ENCODE data around the gene DENND1B. TPM values are rescaled to one million over a fixed set of nuclear protein-coding genes. Genes with fewer than 3 reads are reported as not detected.

The DENND1B gene
- total and polyA plus RNA-seq, 2 of the 8 experiments (the other 6 are each of a cell fraction or from before 2014, with no cell fraction given) = 0.74 to 3.3 TPM

DNA sequence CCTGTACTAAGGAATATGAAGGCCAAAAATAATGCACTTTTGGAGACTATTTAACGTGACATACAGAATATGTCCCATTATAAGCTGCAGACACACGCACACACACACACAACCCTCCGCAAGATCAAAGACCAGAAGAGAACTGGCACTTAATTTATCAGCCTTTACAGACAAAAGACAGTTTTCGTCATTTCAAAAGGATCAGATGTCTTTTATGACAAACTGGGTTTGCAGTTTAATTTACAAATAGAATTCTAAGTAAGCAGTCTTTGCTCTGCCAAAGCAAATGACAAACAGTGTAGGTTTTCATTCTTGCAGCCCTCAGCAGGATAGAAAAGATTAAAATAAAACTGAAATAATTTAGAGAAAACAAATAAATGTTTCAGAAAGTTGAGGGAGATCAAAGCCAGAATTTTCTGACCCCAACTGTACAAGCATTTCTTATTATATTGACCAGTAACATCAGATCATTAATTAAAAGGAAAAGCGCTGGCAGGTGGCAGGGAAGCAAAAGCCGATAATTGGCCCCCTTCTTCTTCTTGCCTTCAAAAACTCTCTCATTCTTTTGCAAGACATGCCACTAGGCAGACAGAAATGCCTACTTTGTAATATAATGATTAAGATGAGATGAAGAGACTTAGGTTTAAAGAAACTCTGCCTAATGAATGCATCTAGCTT is 169.0 kb downstream of the DENND1B start:
- no peak overlapping the region for H2BK120ac ChIP-seq (replicated peaks; ENCODE audit: low read depth, low read length)
- H2AK5ac ChIP-seq (ENCODE audit: low read depth, low read length) = no peak overlapping the region
- H3K4me1 ChIP-seq (replicated peaks in 1 of 4; ENCODE audit: control insufficient read depth in 3 of 4, insufficient read depth in 4 of 4, low read length in 3 of 4) = no peaks in the 10 kb centered on the region
- H3K79me2 ChIP-seq (ENCODE audit: control insufficient read depth in 1 of 2, insufficient read depth in 2 of 2, low read length in 2 of 2) = no peaks in the 10 kb centered on the region
- TF ChIP-seq FOSL1 (IDR thresholded peaks at IDR 0.05; ENCODE audit: insufficient read depth, low read depth, low read length) (no peak), EP300 (IDR thresholded peaks at IDR 0.05; ENCODE audit: borderline replicate concordance in 1 of 2, low read depth in 2 of 2, low read length in 2 of 2) (no peak), POLR2AphosphoS5 (IDR thresholded peaks at IDR 0.05; ENCODE audit: low read depth, low read length) (no peak), NRF1 (IDR thresholded peaks at IDR 0.05; ENCODE audit: low read depth, low read length) (no peak), RNF2 (IDR thresholded peaks at IDR 0.05; ENCODE audit: borderline replicate concordance, low read depth, low read length, missing control alignments, poor library complexity, severe bottlenecking) (no peak), TEAD4 (IDR thresholded peaks at IDR 0.05; ENCODE audit: low read depth, low read length) (no peak), KDM5A (IDR thresholded peaks at IDR 0.05; ENCODE audit: low read length) (no peak), CHD2 (IDR thresholded peaks at IDR 0.05; ENCODE audit: low read length) (no peak), HDAC2 (IDR thresholded peaks at IDR 0.05; ENCODE audit: borderline replicate concordance in 1 of 2, low read depth in 2 of 2, low read length in 2 of 2) (no peak), TAF7 (optimal IDR thresholded peaks at IDR 0.05; ENCODE audit: borderline replicate concordance, low read depth, low read length) (no peak)
- POLR2A ChIA-PET (ENCODE audit: partially characterized antibody) = no interaction called here
- no peak overlapping the region for H2BK5ac ChIP-seq (ENCODE audit: low read depth, low read length)
- no peaks in the 10 kb centered on the region for H3K9me3 ChIP-seq (ENCODE audit: insufficient read depth in 2 of 2, low read depth in 1 of 2, low read length in 1 of 2)
- H3K27ac ChIP-seq (ENCODE audit: low read depth, low read length) = no peak overlapping the region
- no peak overlapping the region for H3K9ac ChIP-seq (replicated peaks in 1 of 4; ENCODE audit: extremely low read depth in 1 of 4, low read depth in 3 of 4, low read length in 3 of 4)
- DNase-seq (ENCODE audit: low read depth in 1 of 2, low spot score in 2 of 2) = no peak
- H3K56ac ChIP-seq (replicated peaks; ENCODE audit: insufficient read length, low read depth, low read length) = no peak overlapping the region
- H3K14ac ChIP-seq (ENCODE audit: insufficient read length) = no peak overlapping the region
- no peak overlapping the region for H3K23ac ChIP-seq (ENCODE audit: insufficient read length)
- H4K5ac ChIP-seq (ENCODE audit: insufficient read length, low read depth, low read length) = no peak overlapping the region
- H3K4me2 ChIP-seq (ENCODE audit: insufficient read depth in 1 of 2, low read depth in 2 of 2, low read length in 2 of 2) = no peak overlapping the region
- no peaks in the 10 kb centered on the region for H3K79me1 ChIP-seq (ENCODE audit: low read depth, low read length)
- H3K36me3 ChIP-seq (ENCODE audit: control insufficient read depth in 2 of 4, insufficient read depth in 4 of 4, low read length in 3 of 4) = no peaks in the 10 kb centered on the region
- no peaks in the 10 kb centered on the region for H3K23me2 ChIP-seq (ENCODE audit: low read depth, low read length)
- H3K27me3 ChIP-seq (replicated peaks in 1 of 4; ENCODE audit: control insufficient read depth in 3 of 4, extremely low read depth in 1 of 4, insufficient read depth in 3 of 4, low read length in 3 of 4) = no peaks in the 10 kb centered on the region
- no peak overlapping the region for H4K91ac ChIP-seq (replicated peaks; ENCODE audit: insufficient read length, low read length)
- H3K4ac ChIP-seq (replicated peaks; ENCODE audit: insufficient read length, low read depth, low read length) = no peak overlapping the region
- no peak for FAIRE-seq
- no peak overlapping the region for H2BK12ac ChIP-seq (ENCODE audit: low read depth, low read length)
- no peak overlapping the region for H2BK15ac ChIP-seq (ENCODE audit: low read length)
- H4K8ac ChIP-seq (ENCODE audit: extremely low read depth, insufficient read depth, low read length) = no peak overlapping the region
- no peak overlapping the region for H3K18ac ChIP-seq (ENCODE audit: extremely low read depth, low read length)
- CTCF ChIA-PET (ENCODE audit: partially characterized antibody) = no interaction called here
- WGBS, 2 experiments (ENCODE audit: extremely low coverage in 1 of 2, insufficient coverage in 1 of 2, insufficient read length in 1 of 2, insufficient replicate concordance in 2 of 2, low coverage in 1 of 2, low lambda C conversion rate in 2 of 2, missing lambda C conversion rate in 1 of 2) = 87% methylated on average over 6 of the region's 6 CpGs; no CpG with 5 or more reads in 1 of the 2 experiments
- no peak overlapping the region for H2AFZ ChIP-seq (ENCODE audit: low read length)
- no peak overlapping the region for H3K4me3 ChIP-seq (ENCODE audit: extremely low read depth in 1 of 4, insufficient read depth in 2 of 4, low read depth in 3 of 4, low read length in 4 of 4)
- no peaks in the 10 kb centered on the region for H4K20me1 ChIP-seq (replicated peaks in 1 of 2; ENCODE audit: control insufficient read depth in 1 of 2, insufficient read depth in 2 of 2, low read length in 2 of 2)
- no peak overlapping the region for H2BK20ac ChIP-seq (ENCODE audit: low read length)

Data from H1 (cell line).